ENCODE measurements around the gene STAC2. TPM values are rescaled to one million over a fixed set of nuclear protein-coding genes. Genes with fewer than 3 reads are reported as not detected.

STAC2 gene
- total RNA-seq, 2 experiments from 2014 or later: 0.03 TPM; not detected in 1

GRCh38 chr17:39181303-39181702, 44.4 kb downstream of the STAC2 start:
- ChIA-PET CTCF (ENCODE audit: unreplicated experiment) (no interaction called here), POLR2A (no interaction called here)
- DNase-seq (ENCODE audit: low spot score): no peak
- Histone ChIP-seq H3K36me3 (ENCODE audit: insufficient read depth, low read length) (peaks cover 89% of the 10 kb centered on the region), H3K4me1 (ENCODE audit: insufficient read depth, low read length, poor library complexity, severe bottlenecking) (no peaks in the 10 kb centered on the region), H3K27ac (ENCODE audit: low read depth, low read length, poor library complexity, severe bottlenecking) (no peak overlapping the region), H3K4me2 (ENCODE audit: low read length) (no peak overlapping the region), H3K9me3 (ENCODE audit: low read length) (no peaks in the 10 kb centered on the region), H2AFZ (ENCODE audit: low read length) (no peak overlapping the region), H3K9me2 (ENCODE audit: insufficient read depth, low read length) (no peaks in the 10 kb centered on the region), H3K79me2 (ENCODE audit: insufficient read depth, low read depth, low read length) (no peaks in the 10 kb centered on the region), H4K20me1 (ENCODE audit: insufficient read depth, low read length) (no peaks in the 10 kb centered on the region), H3K4me3 (ENCODE audit: low read depth, low read length, poor library complexity, severe bottlenecking) (no peak overlapping the region)
- TF ChIP-seq EZH2phosphoT487 (IDR thresholded peaks at IDR 0.05; ENCODE audit: borderline replicate concordance, low read depth, low read length): no peak
- intact Hi-C loops (cut with micrococcal nuclease; ENCODE audit: unreplicated experiment): no loop called here
- no TSS peak for BruUV-seq (replicated peaks)

DNA sequence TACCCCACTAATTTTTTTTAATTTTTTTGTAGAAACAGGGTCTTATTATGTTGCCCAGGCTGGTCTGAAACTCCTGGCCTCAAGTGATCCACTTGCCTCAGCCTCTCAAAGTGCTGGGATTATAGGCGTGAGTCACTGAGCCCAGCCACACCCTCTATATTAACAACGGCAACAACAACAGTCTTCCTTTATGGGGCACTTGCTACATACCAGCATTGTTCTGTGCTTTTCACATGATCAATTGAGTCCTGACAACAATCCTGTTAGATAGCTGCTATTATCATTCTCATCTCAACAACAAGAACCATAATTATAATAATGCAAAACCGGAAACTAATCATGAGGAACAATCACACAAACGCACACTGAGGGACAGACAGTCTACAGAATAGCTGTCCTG, 47.2 kb downstream of the STAC2 start:
- TF ChIP-seq CTCF (conservative IDR thresholded peaks at IDR 0.05; ENCODE audit: low read length) (no peak), EZH2phosphoT487 (IDR thresholded peaks at IDR 0.05; ENCODE audit: borderline replicate concordance, low read depth, low read length) (no peak)
- H3K4me3 ChIP-seq (ENCODE audit: low read depth, low read length, poor library complexity, severe bottlenecking): no peak overlapping the region
- no peaks in the 10 kb centered on the region for H3K79me2 ChIP-seq (ENCODE audit: insufficient read depth, low read depth, low read length)
- no peak overlapping the region for H3K4me2 ChIP-seq (ENCODE audit: low read length)
- DNase-seq (ENCODE audit: low spot score): no peak
- POLR2A ChIA-PET: interaction anchor here (0.7 kb wide), 1 partner anchor 53 kb away, joined by 3 read pairs; no protein-coding TSS in a partner anchor
- intact Hi-C loops (cut with micrococcal nuclease; ENCODE audit: unreplicated experiment): no loop called here
- H3K36me3 ChIP-seq (ENCODE audit: insufficient read depth, low read length): peaks cover 80% of the 10 kb centered on the region
- H4K20me1 ChIP-seq (ENCODE audit: insufficient read depth, low read length): no peaks in the 10 kb centered on the region
- CTCF ChIA-PET (ENCODE audit: unreplicated experiment): no interaction called here
- no peak overlapping the region for H2AFZ ChIP-seq (ENCODE audit: low read length)
- no TSS peak for BruUV-seq (replicated peaks)
- peaks cover 18% of the 10 kb centered on the region for H3K4me1 ChIP-seq (ENCODE audit: insufficient read depth, low read length, poor library complexity, severe bottlenecking)
- H3K9me2 ChIP-seq (ENCODE audit: insufficient read depth, low read length): no peaks in the 10 kb centered on the region
- H3K9me3 ChIP-seq (ENCODE audit: low read length): no peaks in the 10 kb centered on the region
- no peak overlapping the region for H3K27ac ChIP-seq (ENCODE audit: low read depth, low read length, poor library complexity, severe bottlenecking)

GRCh38 chr17:39177256-39177655, 48.5 kb downstream of the STAC2 start:
- POLR2A ChIA-PET: no interaction called here
- intact Hi-C loops (cut with micrococcal nuclease; ENCODE audit: unreplicated experiment): no loop called here
- Histone ChIP-seq H3K27ac (ENCODE audit: low read depth, low read length, poor library complexity, severe bottlenecking) (no peak overlapping the region), H3K4me2 (ENCODE audit: low read length) (no peak overlapping the region), H3K36me3 (ENCODE audit: insufficient read depth, low read length) (peaks cover 69% of the 10 kb centered on the region), H3K9me3 (ENCODE audit: low read length) (no peaks in the 10 kb centered on the region), H2AFZ (ENCODE audit: low read length) (no peak overlapping the region), H4K20me1 (ENCODE audit: insufficient read depth, low read length) (no peaks in the 10 kb centered on the region), H3K9me2 (ENCODE audit: insufficient read depth, low read length) (no peaks in the 10 kb centered on the region), H3K4me3 (ENCODE audit: low read depth, low read length, poor library complexity, severe bottlenecking) (no peak overlapping the region), H3K4me1 (ENCODE audit: insufficient read depth, low read length, poor library complexity, severe bottlenecking) (peaks cover 30% of the 10 kb centered on the region), H3K79me2 (ENCODE audit: insufficient read depth, low read depth, low read length) (no peaks in the 10 kb centered on the region)
- no peak for DNase-seq (ENCODE audit: low spot score)
- CTCF ChIA-PET (ENCODE audit: unreplicated experiment): no interaction called here
- no peak for TF ChIP-seq EZH2phosphoT487 (IDR thresholded peaks at IDR 0.05; ENCODE audit: borderline replicate concordance, low read depth, low read length)
- no peak for TF ChIP-seq CTCF (conservative IDR thresholded peaks at IDR 0.05; ENCODE audit: low read length)
- no TSS peak for BruUV-seq (replicated peaks)

Measured in OCI-LY7 (cell line).